Glutamatergic neuron (in vitro differentiated cells): ENCODE data around the gene PIK3C2B. TPM values are rescaled to one million over a fixed set of nuclear protein-coding genes. Genes with fewer than 3 reads are reported as not detected.

ENCODE experiments used
- DNase-seq: peaks from one replicate; pipeline ENCODE4 v3.0.0; 2022
- H3K27ac Mint-ChIP-seq: one replicate; pipeline ENCODE4 v1.8.0; 2020; ENCODE audit warnings: mild to moderate bottlenecking, mixed read lengths, inconsistent platforms; ENCODE audit not compliant: unreplicated experiment
- H3K27me3 Mint-ChIP-seq: one replicate; pipeline ENCODE4 v1.8.0; 2020; ENCODE audit warnings: mild to moderate bottlenecking, moderate library complexity, mixed read lengths, inconsistent platforms; ENCODE audit not compliant: unreplicated experiment
- H3K36me3 Mint-ChIP-seq: one replicate; pipeline ENCODE4 v1.8.0; 2020; ENCODE audit warnings: mild to moderate bottlenecking, mixed read lengths, inconsistent platforms; ENCODE audit not compliant: unreplicated experiment
- H3K4me1 Mint-ChIP-seq: one replicate; pipeline ENCODE4 v1.8.0; 2020; ENCODE audit warnings: mild to moderate bottlenecking, low read depth, mixed read lengths, inconsistent platforms; ENCODE audit not compliant: unreplicated experiment
- H3K4me3 Mint-ChIP-seq: one replicate; pipeline ENCODE4 v1.8.0; 2020; ENCODE audit warnings: mild to moderate bottlenecking, mixed read lengths, inconsistent platforms; ENCODE audit not compliant: unreplicated experiment
- H3K9me3 Mint-ChIP-seq: one replicate; pipeline ENCODE4 v1.8.0; 2020; ENCODE audit warnings: mild to moderate bottlenecking, moderate library complexity, mixed read lengths, inconsistent platforms; ENCODE audit not compliant: unreplicated experiment
- long read RNA-seq: library from polyadenylated mRNA; unstranded; transcript quantifications from one replicate; pipeline ENCODE4 v2.0.0, GENCODE V29; 2020; ENCODE audit not compliant: unreplicated experiment
- total RNA-seq: library from RNA; stranded (reverse); fragmentation: NEBNext Ultra II Directional; extraction: Animal tissue kit (Norgen Biotek cat#: 25700); gene quantifications from one replicate; pipeline ENCODE4 v1.2.1, GENCODE V29; 2021; ENCODE audit not compliant: unreplicated experiment
- TF ChIP-seq, protein P1 (sequence below): fragments of 200-600 bp; sonication (generic); IDR thresholded peaks from one replicate; pipeline ENCODE4 v1.5.0; 2021; ENCODE audit not compliant: partially characterized antibody, unreplicated experiment

Gene PIK3C2B, protein sequence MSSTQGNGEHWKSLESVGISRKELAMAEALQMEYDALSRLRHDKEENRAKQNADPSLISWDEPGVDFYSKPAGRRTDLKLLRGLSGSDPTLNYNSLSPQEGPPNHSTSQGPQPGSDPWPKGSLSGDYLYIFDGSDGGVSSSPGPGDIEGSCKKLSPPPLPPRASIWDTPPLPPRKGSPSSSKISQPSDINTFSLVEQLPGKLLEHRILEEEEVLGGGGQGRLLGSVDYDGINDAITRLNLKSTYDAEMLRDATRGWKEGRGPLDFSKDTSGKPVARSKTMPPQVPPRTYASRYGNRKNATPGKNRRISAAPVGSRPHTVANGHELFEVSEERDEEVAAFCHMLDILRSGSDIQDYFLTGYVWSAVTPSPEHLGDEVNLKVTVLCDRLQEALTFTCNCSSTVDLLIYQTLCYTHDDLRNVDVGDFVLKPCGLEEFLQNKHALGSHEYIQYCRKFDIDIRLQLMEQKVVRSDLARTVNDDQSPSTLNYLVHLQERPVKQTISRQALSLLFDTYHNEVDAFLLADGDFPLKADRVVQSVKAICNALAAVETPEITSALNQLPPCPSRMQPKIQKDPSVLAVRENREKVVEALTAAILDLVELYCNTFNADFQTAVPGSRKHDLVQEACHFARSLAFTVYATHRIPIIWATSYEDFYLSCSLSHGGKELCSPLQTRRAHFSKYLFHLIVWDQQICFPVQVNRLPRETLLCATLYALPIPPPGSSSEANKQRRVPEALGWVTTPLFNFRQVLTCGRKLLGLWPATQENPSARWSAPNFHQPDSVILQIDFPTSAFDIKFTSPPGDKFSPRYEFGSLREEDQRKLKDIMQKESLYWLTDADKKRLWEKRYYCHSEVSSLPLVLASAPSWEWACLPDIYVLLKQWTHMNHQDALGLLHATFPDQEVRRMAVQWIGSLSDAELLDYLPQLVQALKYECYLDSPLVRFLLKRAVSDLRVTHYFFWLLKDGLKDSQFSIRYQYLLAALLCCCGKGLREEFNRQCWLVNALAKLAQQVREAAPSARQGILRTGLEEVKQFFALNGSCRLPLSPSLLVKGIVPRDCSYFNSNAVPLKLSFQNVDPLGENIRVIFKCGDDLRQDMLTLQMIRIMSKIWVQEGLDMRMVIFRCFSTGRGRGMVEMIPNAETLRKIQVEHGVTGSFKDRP (N-terminal part only)
- 156 TPM for total RNA-seq
- long read RNA-seq, partial matches to known transcripts: 0 of 7 reads
- long read RNA-seq, other reads (novel, unspliced or antisense): 7 of 7 reads

DNA sequence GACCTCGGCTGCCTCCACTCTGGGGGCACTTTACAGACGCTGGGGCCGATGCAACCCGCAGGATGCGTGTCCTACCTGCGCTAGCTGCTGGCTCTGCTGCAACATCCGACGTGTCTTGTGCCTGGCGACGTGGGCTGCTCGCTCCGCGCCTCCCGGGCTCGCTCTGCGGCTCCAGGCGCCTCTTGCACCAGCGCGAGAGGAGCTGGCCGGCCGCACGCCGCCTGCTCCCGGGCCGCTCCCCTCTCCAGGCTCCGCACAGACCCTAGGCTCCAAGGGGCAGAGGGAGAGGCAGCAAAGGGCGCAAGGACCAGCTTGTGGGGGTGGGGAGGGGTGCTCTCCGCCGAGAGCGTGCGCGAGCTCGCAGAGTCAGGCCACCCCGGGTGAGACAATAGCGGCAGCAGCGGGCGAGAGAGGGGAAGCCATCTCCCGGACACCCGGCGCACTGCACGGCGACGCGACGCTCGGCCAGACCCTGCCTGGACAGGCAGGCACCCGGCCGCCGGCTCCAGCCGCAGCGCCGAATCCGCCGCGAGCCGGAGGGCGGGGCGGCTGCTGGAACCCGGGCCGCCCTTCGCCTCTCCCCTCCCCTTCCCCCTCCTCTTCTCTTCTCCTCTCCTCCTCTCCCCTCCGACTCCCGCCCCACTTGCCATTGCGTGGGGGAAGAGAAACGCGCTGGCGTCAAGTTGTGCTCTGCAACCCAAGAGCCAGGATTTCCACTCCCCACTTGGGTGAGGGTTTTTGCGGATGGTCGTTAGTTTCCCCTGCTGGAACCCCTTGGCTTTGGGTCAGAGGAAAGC, at the start of gene PIK3C2B:
Gene PIK3C2B (minus strand): TSS at position 525 of the 797 bp plus-strand sequence. CDS start 25,003 bp downstream, outside the sequence.
- H3K36me3 Mint-ChIP-seq: peaks cover 5% of the 10 kb centered on the region
- peak; percentile 91 for DNase-seq
- TF ChIP-seq, protein P1, sequence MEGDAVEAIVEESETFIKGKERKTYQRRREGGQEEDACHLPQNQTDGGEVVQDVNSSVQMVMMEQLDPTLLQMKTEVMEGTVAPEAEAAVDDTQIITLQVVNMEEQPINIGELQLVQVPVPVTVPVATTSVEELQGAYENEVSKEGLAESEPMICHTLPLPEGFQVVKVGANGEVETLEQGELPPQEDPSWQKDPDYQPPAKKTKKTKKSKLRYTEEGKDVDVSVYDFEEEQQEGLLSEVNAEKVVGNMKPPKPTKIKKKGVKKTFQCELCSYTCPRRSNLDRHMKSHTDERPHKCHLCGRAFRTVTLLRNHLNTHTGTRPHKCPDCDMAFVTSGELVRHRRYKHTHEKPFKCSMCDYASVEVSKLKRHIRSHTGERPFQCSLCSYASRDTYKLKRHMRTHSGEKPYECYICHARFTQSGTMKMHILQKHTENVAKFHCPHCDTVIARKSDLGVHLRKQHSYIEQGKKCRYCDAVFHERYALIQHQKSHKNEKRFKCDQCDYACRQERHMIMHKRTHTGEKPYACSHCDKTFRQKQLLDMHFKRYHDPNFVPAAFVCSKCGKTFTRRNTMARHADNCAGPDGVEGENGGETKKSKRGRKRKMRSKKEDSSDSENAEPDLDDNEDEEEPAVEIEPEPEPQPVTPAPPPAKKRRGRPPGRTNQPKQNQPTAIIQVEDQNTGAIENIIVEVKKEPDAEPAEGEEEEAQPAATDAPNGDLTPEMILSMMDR: peak; percentile 66
- peaks cover 23% of the 10 kb centered on the region for H3K4me1 Mint-ChIP-seq
- H3K4me3 Mint-ChIP-seq: peak within 1 kb of the TSS; percentile 100
- H3K27me3 Mint-ChIP-seq: peaks cover 8% of the 10 kb centered on the region
- peak within 1 kb of the TSS; percentile 96 for H3K27ac Mint-ChIP-seq
- H3K9me3 Mint-ChIP-seq: peaks cover 15% of the 10 kb centered on the region

DNA sequence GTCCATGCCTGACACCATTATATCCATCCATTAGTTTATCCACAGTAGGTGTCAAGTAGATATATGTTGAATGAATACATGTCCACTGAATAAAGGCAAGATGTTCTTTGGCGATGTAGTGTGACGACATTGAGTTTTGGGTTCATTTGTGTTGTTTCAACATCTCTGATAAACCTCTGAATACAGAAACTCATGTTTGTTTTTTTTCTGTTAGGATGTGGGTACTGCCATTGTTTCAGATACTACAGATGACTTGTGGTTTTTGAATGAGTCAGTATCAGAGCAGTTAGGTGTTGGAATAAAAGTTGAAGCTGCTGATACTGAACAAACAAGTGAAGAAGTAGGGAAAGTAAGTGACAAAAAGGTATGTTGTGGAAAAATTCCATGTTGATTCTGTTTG, 49.7 kb upstream of the PIK3C2B start:
- Mint-ChIP-seq H3K36me3 (no peaks in the 10 kb centered on the region), H3K27ac (no peak overlapping the region), H3K4me1 (no peaks in the 10 kb centered on the region)

DNA sequence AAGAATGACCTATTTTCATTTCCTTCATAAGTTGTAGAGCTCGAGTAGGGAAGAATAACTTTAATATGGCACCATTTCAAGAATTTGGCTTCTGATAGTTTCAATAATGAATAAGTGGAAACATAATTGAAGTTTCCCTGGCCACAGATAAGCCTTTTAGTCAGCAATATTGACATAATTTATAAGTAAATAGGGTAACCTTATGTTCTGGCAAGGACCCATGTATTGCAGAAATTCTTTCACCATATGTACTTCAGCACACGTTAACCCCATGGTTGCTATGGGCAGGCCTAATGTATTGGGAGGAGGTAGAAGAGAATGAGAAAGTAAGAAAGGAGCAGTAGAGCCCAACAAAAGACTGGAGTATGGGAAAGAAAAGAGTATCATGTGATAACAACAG, 47.0 kb upstream of the PIK3C2B start:
- Mint-ChIP-seq H3K4me3 (no peak overlapping the region), H3K36me3 (no peaks in the 10 kb centered on the region), H3K27me3 (no peaks in the 10 kb centered on the region), H3K27ac (no peak overlapping the region), H3K9me3 (no peaks in the 10 kb centered on the region), H3K4me1 (no peaks in the 10 kb centered on the region)
- TF ChIP-seq, protein P1: no peak
- no peak for DNase-seq

More for the DNA sequence above, 49.7 kb upstream of the PIK3C2B start:
- Mint-ChIP-seq H3K27me3 (no peaks in the 10 kb centered on the region), H3K9me3 (no peaks in the 10 kb centered on the region), H3K4me3 (no peak overlapping the region)
- DNase-seq: no peak
- TF ChIP-seq, protein P1: no peak

DNA sequence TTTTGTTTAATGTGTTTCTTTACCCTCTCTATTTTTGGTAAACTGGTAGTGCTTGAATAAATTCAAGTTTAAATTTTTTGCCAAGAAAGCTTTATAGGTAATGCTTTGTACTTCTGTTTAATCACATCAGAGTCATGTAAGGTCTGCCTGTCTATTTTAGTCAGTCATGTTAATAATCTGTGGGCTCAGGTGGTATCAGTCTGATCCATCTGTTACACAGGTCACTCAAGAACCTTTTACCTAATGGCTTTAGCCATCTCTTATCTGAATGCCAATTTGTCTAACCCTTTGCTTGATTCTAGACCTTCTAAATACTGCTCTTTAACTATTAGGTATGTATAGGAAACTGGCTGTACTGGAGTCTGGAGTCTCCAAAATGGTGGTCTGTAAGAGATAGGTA, 38.2 kb upstream of the PIK3C2B start:
- Mint-ChIP-seq H3K4me1 (peaks cover 4% of the 10 kb centered on the region), H3K9me3 (no peaks in the 10 kb centered on the region), H3K4me3 (no peak overlapping the region), H3K36me3 (peaks cover 4% of the 10 kb centered on the region), H3K27ac (no peak overlapping the region), H3K27me3 (peaks cover 1% of the 10 kb centered on the region)
- TF ChIP-seq, protein P1: no peak
- no peak for DNase-seq
